ENCODE data around the gene TNFSF10.
"Not testable (repeated sequence)": the region's sequence is repeated elsewhere in the genome, so short reads cannot be mapped to it uniquely, and the experiment has no call there.

TNFSF10 gene

DNA sequence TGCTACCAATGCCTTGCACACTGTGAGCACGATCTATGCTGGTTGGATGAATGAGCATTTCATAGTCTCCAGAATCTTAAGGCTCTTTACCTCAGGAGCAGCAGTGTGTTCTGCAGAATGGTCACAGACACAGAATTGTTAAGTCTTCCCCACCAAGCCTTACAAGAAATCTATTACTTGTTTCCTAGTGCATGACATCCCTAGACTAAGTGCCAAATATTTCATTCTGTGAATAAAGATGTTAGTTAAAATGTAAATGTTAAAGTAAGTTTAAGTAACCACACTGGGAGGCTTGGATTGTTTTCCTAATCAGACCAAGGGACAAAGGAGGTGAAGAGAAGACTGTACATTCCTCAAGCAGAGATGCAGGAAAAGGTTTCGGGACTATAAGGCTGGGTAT, 4.1 kb upstream of the TNFSF10 start:
- H2AFZ ChIP-seq (ENCODE audit: low read length): no peak overlapping the region
- no peak for DNase-seq
- peaks cover 8% of the 10 kb centered on the region for H3K4me1 ChIP-seq (ENCODE audit: low read length)
- H3K9me2 ChIP-seq (replicated peaks; ENCODE audit: insufficient read depth, low read length): no peaks in the 10 kb centered on the region
- no peak overlapping the region for H3K4me3 ChIP-seq (ENCODE audit: low read length)
- H3K9me3 ChIP-seq (replicated peaks; ENCODE audit: insufficient read depth, low read length): no peaks in the 10 kb centered on the region
- TF ChIP-seq EZH2phosphoT487 (IDR thresholded peaks at IDR 0.05; ENCODE audit: low read length) (no peak), EZH2 (optimal IDR thresholded peaks at IDR 0.05; ENCODE audit: low read depth, low read length) (no peak)
- TF ChIP-seq, protein P1, sequence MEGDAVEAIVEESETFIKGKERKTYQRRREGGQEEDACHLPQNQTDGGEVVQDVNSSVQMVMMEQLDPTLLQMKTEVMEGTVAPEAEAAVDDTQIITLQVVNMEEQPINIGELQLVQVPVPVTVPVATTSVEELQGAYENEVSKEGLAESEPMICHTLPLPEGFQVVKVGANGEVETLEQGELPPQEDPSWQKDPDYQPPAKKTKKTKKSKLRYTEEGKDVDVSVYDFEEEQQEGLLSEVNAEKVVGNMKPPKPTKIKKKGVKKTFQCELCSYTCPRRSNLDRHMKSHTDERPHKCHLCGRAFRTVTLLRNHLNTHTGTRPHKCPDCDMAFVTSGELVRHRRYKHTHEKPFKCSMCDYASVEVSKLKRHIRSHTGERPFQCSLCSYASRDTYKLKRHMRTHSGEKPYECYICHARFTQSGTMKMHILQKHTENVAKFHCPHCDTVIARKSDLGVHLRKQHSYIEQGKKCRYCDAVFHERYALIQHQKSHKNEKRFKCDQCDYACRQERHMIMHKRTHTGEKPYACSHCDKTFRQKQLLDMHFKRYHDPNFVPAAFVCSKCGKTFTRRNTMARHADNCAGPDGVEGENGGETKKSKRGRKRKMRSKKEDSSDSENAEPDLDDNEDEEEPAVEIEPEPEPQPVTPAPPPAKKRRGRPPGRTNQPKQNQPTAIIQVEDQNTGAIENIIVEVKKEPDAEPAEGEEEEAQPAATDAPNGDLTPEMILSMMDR (IDR thresholded peaks at IDR 0.05; ENCODE audit: low read length): no peak
- H3K27me3 ChIP-seq (replicated peaks; ENCODE audit: insufficient read depth, low read length): no peaks in the 10 kb centered on the region
- no peaks in the 10 kb centered on the region for H3K36me3 ChIP-seq (replicated peaks; ENCODE audit: insufficient read depth, low read length)
- no peak overlapping the region for H3K4me2 ChIP-seq (ENCODE audit: low read depth, low read length)
- 0 out of 2 replicates have a peak, but pooled peaks cover 1% of the 10 kb centered on the region for H3K79me2 ChIP-seq (ENCODE audit: low read length)
- H4K20me1 ChIP-seq (ENCODE audit: insufficient read depth, low read length): no peaks in the 10 kb centered on the region
- peaks cover 13% of the 10 kb centered on the region for H3F3A ChIP-seq (ENCODE audit: insufficient read depth, low read length)
- H3K9ac ChIP-seq (ENCODE audit: low read length): no peak overlapping the region
- no peak overlapping the region for H3K27ac ChIP-seq (ENCODE audit: low read length)

DNA sequence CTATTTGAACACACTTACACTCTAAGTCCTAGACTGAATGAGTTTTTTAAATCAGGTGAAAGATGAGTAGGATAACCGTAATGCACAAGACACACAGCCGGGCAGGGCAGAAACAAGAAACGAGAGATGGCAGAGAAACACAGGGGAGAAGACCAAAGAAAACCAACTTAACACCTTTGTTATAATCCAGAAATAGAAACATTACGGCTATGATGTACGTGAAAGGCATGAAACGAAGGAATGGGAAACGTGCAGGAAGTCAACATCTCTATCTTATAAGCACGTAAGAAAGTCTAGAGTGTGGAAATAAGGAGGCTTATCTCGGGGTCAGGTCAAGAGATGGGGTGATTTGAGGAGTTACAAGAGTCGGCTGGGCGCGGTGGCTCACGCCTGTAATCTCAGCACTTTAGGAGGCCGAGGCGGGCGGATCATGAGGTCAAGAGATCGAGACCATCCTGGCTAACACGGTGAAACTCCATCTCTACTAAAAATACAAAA, 1.9 kb upstream of the TNFSF10 start:
- H3K9me2 ChIP-seq (replicated peaks; ENCODE audit: insufficient read depth, low read length): no peaks in the 10 kb centered on the region
- H4K20me1 ChIP-seq (ENCODE audit: insufficient read depth, low read length): no peaks in the 10 kb centered on the region
- no peaks in the 10 kb centered on the region for H3K27me3 ChIP-seq (replicated peaks; ENCODE audit: insufficient read depth, low read length)
- no peak overlapping the region for H2AFZ ChIP-seq (ENCODE audit: low read length)
- 0 out of 2 replicates have a peak, but pooled peaks cover 8% of the 10 kb centered on the region for H3K79me2 ChIP-seq (ENCODE audit: low read length)
- no peak for DNase-seq
- TF ChIP-seq, protein P1 (IDR thresholded peaks at IDR 0.05; ENCODE audit: low read length): no peak
- no peak for TF ChIP-seq EZH2phosphoT487 (IDR thresholded peaks at IDR 0.05; ENCODE audit: low read length)
- no peak for TF ChIP-seq EZH2 (optimal IDR thresholded peaks at IDR 0.05; ENCODE audit: low read depth, low read length)
- peaks cover 8% of the 10 kb centered on the region for H3K4me1 ChIP-seq (ENCODE audit: low read length)
- no peaks in the 10 kb centered on the region for H3K36me3 ChIP-seq (replicated peaks; ENCODE audit: insufficient read depth, low read length)
- no peak overlapping the region for H3K9ac ChIP-seq (ENCODE audit: low read length)
- H3F3A ChIP-seq (ENCODE audit: insufficient read depth, low read length): peaks cover 13% of the 10 kb centered on the region
- H3K4me3 ChIP-seq (ENCODE audit: low read length): no peak overlapping the region
- H3K9me3 ChIP-seq (replicated peaks; ENCODE audit: insufficient read depth, low read length): no peaks in the 10 kb centered on the region
- H3K27ac ChIP-seq (ENCODE audit: low read length): no peak overlapping the region
- no peak overlapping the region for H3K4me2 ChIP-seq (ENCODE audit: low read depth, low read length)

DNA sequence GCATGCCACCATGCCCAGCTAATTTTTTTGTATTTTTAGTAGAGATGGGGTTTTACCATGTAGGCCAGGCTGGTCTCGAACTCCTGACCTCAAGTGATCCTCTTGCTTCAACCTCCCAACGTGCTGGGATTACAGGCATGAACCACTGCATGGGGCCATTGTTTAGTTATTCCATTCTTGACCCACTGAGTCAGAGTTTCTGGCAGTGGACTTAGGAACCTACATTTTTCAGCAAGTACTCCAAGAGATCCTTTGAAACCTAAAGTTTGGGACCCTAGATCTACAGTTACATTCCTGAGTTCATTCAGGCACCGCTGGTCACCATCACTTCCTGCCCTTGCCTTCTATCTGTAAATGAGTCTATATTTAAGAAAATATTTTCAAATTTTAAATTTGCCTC, 1.4 kb upstream of the TNFSF10 start:
- Histone ChIP-seq H3K9ac (ENCODE audit: low read length) (no peak overlapping the region), H3K9me2 (replicated peaks; ENCODE audit: insufficient read depth, low read length) (no peaks in the 10 kb centered on the region), H3K79me2 (ENCODE audit: low read length) (0 out of 2 replicates have a peak, but pooled peaks cover 8% of the 10 kb centered on the region), H3K36me3 (replicated peaks; ENCODE audit: insufficient read depth, low read length) (no peaks in the 10 kb centered on the region), H2AFZ (ENCODE audit: low read length) (no peak overlapping the region), H3F3A (ENCODE audit: insufficient read depth, low read length) (peaks cover 13% of the 10 kb centered on the region), H3K4me2 (ENCODE audit: low read depth, low read length) (no peak overlapping the region), H3K4me1 (ENCODE audit: low read length) (peaks cover 8% of the 10 kb centered on the region), H3K27ac (ENCODE audit: low read length) (no peak overlapping the region), H3K4me3 (ENCODE audit: low read length) (no peak overlapping the region), H3K9me3 (replicated peaks; ENCODE audit: insufficient read depth, low read length) (no peaks in the 10 kb centered on the region), H3K27me3 (replicated peaks; ENCODE audit: insufficient read depth, low read length) (no peaks in the 10 kb centered on the region), H4K20me1 (ENCODE audit: insufficient read depth, low read length) (no peaks in the 10 kb centered on the region)
- no peak for DNase-seq
- TF ChIP-seq EZH2phosphoT487 (IDR thresholded peaks at IDR 0.05; ENCODE audit: low read length) (no peak), EZH2 (optimal IDR thresholded peaks at IDR 0.05; ENCODE audit: low read depth, low read length) (no peak)
- TF ChIP-seq, protein P1 (IDR thresholded peaks at IDR 0.05; ENCODE audit: low read length): no peak

DNA sequence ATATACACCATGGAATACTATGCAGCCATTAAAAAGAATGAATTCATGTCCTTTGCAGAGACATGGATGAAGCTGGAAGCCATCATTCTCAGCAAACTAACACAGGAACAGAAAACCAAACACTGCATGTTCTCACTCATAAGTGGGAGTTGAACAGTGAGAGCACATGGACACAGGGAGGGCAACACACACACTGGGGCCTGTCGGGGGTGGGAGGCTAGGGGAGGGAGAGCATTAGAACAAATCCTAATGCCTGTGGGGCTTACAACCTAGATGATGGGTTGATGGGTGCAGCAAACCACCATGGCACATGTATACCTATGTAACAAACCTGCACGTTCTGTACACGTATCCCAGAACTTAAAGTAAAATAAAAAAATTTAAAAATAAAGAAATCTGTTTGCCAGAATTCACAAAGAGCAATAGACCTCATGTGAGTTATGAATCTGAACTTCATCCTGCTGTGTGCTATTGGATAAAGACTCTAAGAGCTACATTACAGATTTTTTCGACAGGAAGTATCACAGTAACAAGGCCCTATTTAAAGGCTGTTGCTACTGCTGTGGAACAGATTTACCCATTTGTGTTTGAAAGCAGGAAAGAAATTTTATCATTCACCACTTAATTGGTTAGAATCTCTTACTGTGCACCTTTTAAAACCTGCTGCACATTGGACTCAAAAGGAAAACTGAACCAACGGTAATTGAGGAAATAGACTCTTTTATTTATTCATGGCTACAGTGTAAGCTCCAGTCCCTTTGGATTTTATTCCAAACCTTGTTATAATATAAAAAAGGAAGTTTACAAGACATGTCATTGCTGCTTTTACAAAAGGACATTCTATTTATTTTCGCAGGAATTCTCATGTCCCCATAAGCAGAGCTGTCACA, 1.1 kb downstream of the TNFSF10 start:
- H2AFZ ChIP-seq (ENCODE audit: low read length); DNase-seq; H3K27ac ChIP-seq (ENCODE audit: low read length); H3K9me3 ChIP-seq (replicated peaks; ENCODE audit: insufficient read depth, low read length); H4K20me1 ChIP-seq (ENCODE audit: insufficient read depth, low read length); H3K36me3 ChIP-seq (replicated peaks; ENCODE audit: insufficient read depth, low read length); H3K9me2 ChIP-seq (replicated peaks; ENCODE audit: insufficient read depth, low read length); H3K79me2 ChIP-seq (ENCODE audit: low read length); H3K4me1 ChIP-seq (ENCODE audit: low read length); H3K27me3 ChIP-seq (replicated peaks; ENCODE audit: insufficient read depth, low read length): not testable (repeated sequence)
- Histone ChIP-seq H3F3A (ENCODE audit: insufficient read depth, low read length) (peaks cover 13% of the 10 kb centered on the region), H3K9ac (ENCODE audit: low read length) (peak overlapping the region; percentile 64; the same call in 1 of the 2 replicates), H3K4me3 (ENCODE audit: low read length) (peak overlapping the region; percentile 69), H3K4me2 (ENCODE audit: low read depth, low read length) (peak overlapping the region; percentile 64)

Measured in MM.1S (cell line).